ENCODE results near the gene PRR19. TPM values are rescaled to one million over a fixed set of nuclear protein-coding genes. Genes with fewer than 3 reads are reported as not detected.
A peak's percentile ranks its signal among the peaks of the same experiment; 100 is the strongest.

The PRR19 gene
- total RNA-seq, 1 experiment from 2014 or later = 3.2 TPM

DNA sequence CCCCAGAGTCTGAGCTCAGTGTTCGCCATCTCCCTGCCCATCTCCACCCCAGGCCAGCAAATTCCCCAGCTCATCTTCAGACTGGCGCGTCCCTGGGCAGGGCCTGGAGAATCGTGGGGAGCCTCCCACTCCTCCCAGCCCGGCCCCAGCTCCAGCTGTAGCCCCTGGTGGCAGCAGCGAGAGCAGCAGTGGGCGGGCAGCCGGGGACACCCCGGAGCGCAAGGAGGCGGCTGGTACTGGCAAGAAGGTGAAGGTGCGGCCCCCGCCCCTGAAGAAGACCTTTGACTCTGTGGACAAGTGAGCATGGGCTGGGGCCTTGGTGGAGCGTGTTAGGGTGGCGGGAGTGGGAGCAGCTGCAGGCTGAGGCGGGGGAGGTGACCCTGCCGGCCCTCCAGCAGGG lies 8.4 kb upstream of the PRR19 start:
- H3K14ac ChIP-seq (ENCODE audit: insufficient read depth, low read length) = no peak overlapping the region
- no peaks in the 10 kb centered on the region for H3K27me3 Mint-ChIP-seq (ENCODE audit: low read depth)
- peak overlapping the region in 2 of 3 experiments; percentile 57 to 91; a peak in 3 of 7 replicates for H3K27ac Mint-ChIP-seq
- no peaks in the 10 kb centered on the region for H3K27me3 ChIP-seq (ENCODE audit: insufficient read depth, low read length)
- no peaks in the 10 kb centered on the region for H3K9me3 ChIP-seq (ENCODE audit: control insufficient read depth, low read depth, low read length)
- no peak overlapping the region for H2BK20ac ChIP-seq (ENCODE audit: low read depth, low read length, poor library complexity, severe bottlenecking)
- no peak overlapping the region for H2AFZ ChIP-seq (ENCODE audit: low read length)
- no peaks in the 10 kb centered on the region for H3K79me1 ChIP-seq (ENCODE audit: insufficient read depth, low read depth, low read length, poor library complexity, severe bottlenecking)
- peak; percentile 60 for DNase-seq
- no peaks in the 10 kb centered on the region for H4K20me1 ChIP-seq (ENCODE audit: control insufficient read depth, insufficient read depth, insufficient read length)
- H3K36me3 Mint-ChIP-seq (ENCODE audit: insufficient read depth in 1 of 3, low read depth in 3 of 3) = peaks cover 13 to 67% (median 50%) of the 10 kb centered on the region in 3 experiments; a peak in 6 of 7 replicates
- H2BK5ac ChIP-seq (ENCODE audit: insufficient read length, low read length) = no peak overlapping the region
- peaks cover 3% of the 10 kb centered on the region for H3K23me2 ChIP-seq (ENCODE audit: insufficient read length, low read depth, low read length, poor library complexity, severe bottlenecking)
- no peak overlapping the region for H3T11ph ChIP-seq (ENCODE audit: low read length)
- H2BK12ac ChIP-seq (ENCODE audit: insufficient read length, low read depth, low read length) = no peak overlapping the region
- TF ChIP-seq, protein P1, sequence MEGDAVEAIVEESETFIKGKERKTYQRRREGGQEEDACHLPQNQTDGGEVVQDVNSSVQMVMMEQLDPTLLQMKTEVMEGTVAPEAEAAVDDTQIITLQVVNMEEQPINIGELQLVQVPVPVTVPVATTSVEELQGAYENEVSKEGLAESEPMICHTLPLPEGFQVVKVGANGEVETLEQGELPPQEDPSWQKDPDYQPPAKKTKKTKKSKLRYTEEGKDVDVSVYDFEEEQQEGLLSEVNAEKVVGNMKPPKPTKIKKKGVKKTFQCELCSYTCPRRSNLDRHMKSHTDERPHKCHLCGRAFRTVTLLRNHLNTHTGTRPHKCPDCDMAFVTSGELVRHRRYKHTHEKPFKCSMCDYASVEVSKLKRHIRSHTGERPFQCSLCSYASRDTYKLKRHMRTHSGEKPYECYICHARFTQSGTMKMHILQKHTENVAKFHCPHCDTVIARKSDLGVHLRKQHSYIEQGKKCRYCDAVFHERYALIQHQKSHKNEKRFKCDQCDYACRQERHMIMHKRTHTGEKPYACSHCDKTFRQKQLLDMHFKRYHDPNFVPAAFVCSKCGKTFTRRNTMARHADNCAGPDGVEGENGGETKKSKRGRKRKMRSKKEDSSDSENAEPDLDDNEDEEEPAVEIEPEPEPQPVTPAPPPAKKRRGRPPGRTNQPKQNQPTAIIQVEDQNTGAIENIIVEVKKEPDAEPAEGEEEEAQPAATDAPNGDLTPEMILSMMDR (conservative IDR thresholded peaks at IDR 0.05) = peak; percentile 52
- H4K91ac ChIP-seq (ENCODE audit: insufficient read length, low read depth, low read length) = no peak overlapping the region
- no peaks in the 10 kb centered on the region for H3K9me3 Mint-ChIP-seq
- no peak overlapping the region for H2BK15ac ChIP-seq (ENCODE audit: low read depth, low read length)
- H3K9ac ChIP-seq (ENCODE audit: extremely low read depth, insufficient read length, low read length) = no peak overlapping the region
- H3K27ac ChIP-seq (ENCODE audit: insufficient read length, low read depth, low read length) = no peak overlapping the region
- no peaks in the 10 kb centered on the region for H3K4me1 ChIP-seq (ENCODE audit: insufficient read depth, low read length)
- peaks cover 3 to 39% of the 10 kb centered on the region in 2 experiments for H3K4me1 Mint-ChIP-seq
- no peaks in the 10 kb centered on the region for H3K79me2 ChIP-seq (ENCODE audit: insufficient read depth, low read length)
- no peak overlapping the region for H3K4me2 ChIP-seq (ENCODE audit: insufficient read depth, insufficient read length, low read length)
- no peak overlapping the region for H4K8ac ChIP-seq (replicated peaks; ENCODE audit: insufficient read length, low read depth, low read length)
- no peak overlapping the region for H3K23ac ChIP-seq (ENCODE audit: insufficient read length, low read depth, low read length)
- no CpG with 5 or more reads among the region's 17 CpGs for WGBS (ENCODE audit: extremely low coverage, insufficient read length, low lambda C conversion rate)
- H4K5ac ChIP-seq (ENCODE audit: insufficient read length, low read depth, low read length) = no peak overlapping the region
- no peak overlapping the region for H2AK5ac ChIP-seq (ENCODE audit: insufficient read length, low read length)
- no peak overlapping the region for H3K4me3 Mint-ChIP-seq
- H3K4ac ChIP-seq (ENCODE audit: low read depth, low read length) = no peak overlapping the region
- no peak overlapping the region for H3K56ac ChIP-seq (ENCODE audit: insufficient read length, low read depth, low read length)
- H2BK120ac ChIP-seq (ENCODE audit: low read depth, low read length, poor library complexity, severe bottlenecking) = no peak overlapping the region
- no peak overlapping the region for H3K18ac ChIP-seq (ENCODE audit: insufficient read length, low read depth, low read length)
